Osteocyte (in vitro differentiated cells): Measurements from ENCODE around the gene C10orf95. TPM values are rescaled to one million over a fixed set of nuclear protein-coding genes. Genes with fewer than 3 reads are reported as not detected.

ENCODE experiments used
- DNase-seq: peaks from one replicate; pipeline ENCODE4 v3.0.0; 2021; ENCODE audit warnings: mixed read lengths; ENCODE audit not compliant: unreplicated experiment; ENCODE audit errors: extremely low spot score
- H3K27ac Mint-ChIP-seq: one replicate; pipeline ENCODE4 v1.8.0; 2021; ENCODE audit warnings: mild to moderate bottlenecking, mixed read lengths; ENCODE audit not compliant: unreplicated experiment
- H3K27me3 Mint-ChIP-seq: one replicate; pipeline ENCODE4 v1.8.0; 2021; ENCODE audit warnings: mixed read lengths; ENCODE audit not compliant: unreplicated experiment
- H3K36me3 Mint-ChIP-seq: one replicate; pipeline ENCODE4 v1.8.0; 2021; ENCODE audit warnings: mixed read lengths; ENCODE audit not compliant: unreplicated experiment
- H3K4me1 Mint-ChIP-seq: one replicate; pipeline ENCODE4 v1.8.0; 2021; ENCODE audit warnings: mixed read lengths; ENCODE audit not compliant: unreplicated experiment
- H3K4me3 Mint-ChIP-seq: one replicate; pipeline ENCODE4 v1.8.0; 2021; ENCODE audit warnings: mild to moderate bottlenecking, moderate library complexity, mixed read lengths; ENCODE audit not compliant: unreplicated experiment
- H3K9me3 Mint-ChIP-seq: one replicate; pipeline ENCODE4 v1.8.0; 2021; ENCODE audit warnings: mixed read lengths; ENCODE audit not compliant: unreplicated experiment
- CTCF ChIP-seq: fragments of 200-600 bp; sonication (generic); IDR thresholded peaks from 2 replicates; pipeline ENCODE4 v1.5.0; 2021; ENCODE audit warnings: antibody characterized with exemption, mild to moderate bottlenecking, moderate library complexity
- total RNA-seq: library from RNA; stranded (reverse); gene quantifications from 2 replicates; pipeline ENCODE4 v1.2.1, GENCODE V29; 2021

C10orf95 gene
- total RNA-seq, 1 donor from 2014 or later, result not detected

DNA sequence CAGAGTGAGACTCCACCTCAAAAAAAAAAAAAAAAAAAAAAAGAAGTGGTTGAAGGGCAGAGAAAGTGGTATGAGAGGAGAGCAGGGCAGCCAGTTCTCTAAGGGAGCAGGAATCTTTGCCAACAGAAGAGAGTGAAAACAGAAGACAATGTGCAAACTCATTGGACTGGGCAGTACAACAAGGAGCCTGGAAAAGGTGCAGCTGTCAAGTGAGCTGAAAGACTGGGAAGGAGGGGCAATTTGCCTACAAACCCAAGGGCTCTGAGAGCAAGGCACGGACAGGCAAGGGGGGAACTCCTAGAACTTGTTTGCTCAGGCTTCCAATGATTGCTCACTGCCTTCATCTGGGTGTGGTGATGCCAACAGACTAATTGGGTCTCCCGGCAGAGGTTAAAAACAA lies 41.6 kb upstream of the C10orf95 start:
- TF ChIP-seq CTCF, result no peak
- peak overlapping the region; percentile 28 for H3K27ac Mint-ChIP-seq
- no peak overlapping the region for H3K4me3 Mint-ChIP-seq
- DNase-seq, result no peak
- H3K4me1 Mint-ChIP-seq, result peaks cover 4% of the 10 kb centered on the region
- no peaks in the 10 kb centered on the region for H3K9me3 Mint-ChIP-seq
- H3K36me3 Mint-ChIP-seq, result peaks cover 10% of the 10 kb centered on the region
- no peaks in the 10 kb centered on the region for H3K27me3 Mint-ChIP-seq

GRCh38 chr10:102492344-102492939 lies 41.1 kb upstream of the C10orf95 start:
- no peak for DNase-seq
- TF ChIP-seq CTCF, result no peak
- Mint-ChIP-seq H3K4me1 (peaks cover 4% of the 10 kb centered on the region), H3K36me3 (peaks cover 12% of the 10 kb centered on the region), H3K4me3 (no peak overlapping the region), H3K9me3 (no peaks in the 10 kb centered on the region), H3K27ac (no peak overlapping the region), H3K27me3 (no peaks in the 10 kb centered on the region)

GRCh38 chr10:102491136-102491535 lies 39.8 kb upstream of the C10orf95 start:
- Mint-ChIP-seq H3K4me1 (peaks cover 4% of the 10 kb centered on the region), H3K9me3 (no peaks in the 10 kb centered on the region), H3K4me3 (no peak overlapping the region), H3K27me3 (no peaks in the 10 kb centered on the region), H3K27ac (no peak overlapping the region), H3K36me3 (peaks cover 15% of the 10 kb centered on the region)
- no peak for DNase-seq
- TF ChIP-seq CTCF, result no peak

DNA sequence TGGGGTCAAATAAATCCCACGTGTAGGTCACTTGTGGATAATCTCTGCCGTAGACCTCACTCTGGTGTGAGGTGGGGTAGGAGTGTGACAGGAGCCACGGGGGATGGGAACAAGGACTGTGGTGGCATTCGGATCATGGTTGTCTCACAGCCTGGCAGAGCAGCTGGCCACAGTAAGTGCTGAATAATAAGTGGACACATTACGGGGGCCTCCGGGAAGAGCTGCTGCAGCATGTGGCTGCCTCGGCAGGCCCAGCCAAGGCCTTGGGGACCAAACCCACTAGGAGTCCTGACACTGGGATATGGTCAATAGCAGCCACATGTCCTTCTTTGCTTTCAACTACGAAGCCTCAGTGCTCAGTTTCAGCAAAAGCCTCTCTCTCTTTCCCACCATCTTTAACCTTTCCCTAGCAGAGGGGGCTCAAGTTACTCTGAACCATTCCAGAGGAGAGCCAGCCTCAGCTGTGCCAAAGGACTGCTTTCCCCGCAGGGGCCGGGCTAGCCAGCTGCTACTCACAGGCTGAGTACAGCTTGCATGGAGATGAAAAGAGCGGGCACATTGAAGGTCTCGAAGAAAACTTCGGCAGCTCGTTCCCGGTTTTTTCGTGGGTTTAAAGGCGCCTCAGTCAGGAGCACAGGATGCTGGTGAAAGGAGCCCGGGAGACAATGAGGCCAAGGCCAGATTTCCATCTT lies 33.9 kb upstream of the C10orf95 start:
- Mint-ChIP-seq H3K4me1 (no peaks in the 10 kb centered on the region), H3K4me3 (no peak overlapping the region), H3K9me3 (no peaks in the 10 kb centered on the region)

More for the DNA sequence above, 33.9 kb upstream of the C10orf95 start:
- no peak for TF ChIP-seq CTCF
- Mint-ChIP-seq H3K27ac (no peak overlapping the region), H3K27me3 (no peaks in the 10 kb centered on the region), H3K36me3 (peaks cover 39% of the 10 kb centered on the region)
- DNase-seq, result no peak
